ENCODE measurements around the gene COPS7A. TPM values are rescaled to one million over a fixed set of nuclear protein-coding genes. Genes with fewer than 3 reads are reported as not detected.

Gene COPS7A
- total and polyA plus RNA-seq, 9 of the 15 experiments (the other 6 are each of a cell fraction or from before 2014, with no cell fraction given), result 12.7 to 36.0 (median 24.3) TPM

- TF ChIP-seq POLR2AphosphoS5 (IDR thresholded peaks at IDR 0.05; ENCODE audit: control insufficient read depth, insufficient read depth, low read depth, low read length) (peak; percentile 35), ILF3 (IDR thresholded peaks at IDR 0.05; ENCODE audit: borderline replicate concordance) (no peak), XRCC3 (IDR thresholded peaks at IDR 0.05) (no peak), FOXM1 (IDR thresholded peaks at IDR 0.05; ENCODE audit: low read depth) (peak; percentile 62; the same call in 1 of the 2 replicates), FOXM1 (CRISPR knock-in tag; IDR thresholded peaks at IDR 0.05; ENCODE audit: low read depth) (no peak), ZFX (CRISPR knock-in tag; IDR thresholded peaks at IDR 0.05) (peak; percentile 79), CHD2 (IDR thresholded peaks at IDR 0.05; ENCODE audit: low read depth, low read length) (peak; percentile 13; the same call in 1 of the 2 replicates), DACH1 (IDR thresholded peaks at IDR 0.05; ENCODE audit: partially characterized antibody) (peak; percentile 97), SMC3 (conservative IDR thresholded peaks at IDR 0.05; ENCODE audit: insufficient read depth, low read depth, low read length) (0 out of 2 replicates have a peak, but pooled peaks have one; percentile 14), CHD4 (IDR thresholded peaks at IDR 0.05; ENCODE audit: insufficient read depth, insufficient replicate concordance, low read depth, low read length, poor library complexity, severe bottlenecking) (no peak), NRF1 (conservative IDR thresholded peaks at IDR 0.05 in 1 of 2, IDR thresholded peaks at IDR 0.05 in 1 of 2) (peak; percentile 78 to 84), CC2D1A (IDR thresholded peaks at IDR 0.05) (peak; percentile 37; the same call in 1 of the 2 replicates), KLF16 (IDR thresholded peaks at IDR 0.05) (no peak), SNIP1 (IDR thresholded peaks at IDR 0.05; ENCODE audit: low read depth) (peak; percentile 89), SAFB (IDR thresholded peaks at IDR 0.05; ENCODE audit: borderline replicate concordance, low read depth, low read length) (no peak), GATAD2A (IDR thresholded peaks at IDR 0.05) (no peak), ZNF384 (IDR thresholded peaks at IDR 0.05; ENCODE audit: low read depth, low read length) (peak; percentile 40), ZNF707 (CRISPR knock-in tag; conservative IDR thresholded peaks at IDR 0.05) (no peak), LEF1 (IDR thresholded peaks at IDR 0.05) (no peak), MTA3 (IDR thresholded peaks at IDR 0.05; ENCODE audit: borderline replicate concordance) (peak; percentile 81), ZFP91 (CRISPR knock-in tag; IDR thresholded peaks at IDR 0.05) (peak; percentile 64; the same call in 1 of the 2 replicates)
- TF ChIP-seq, protein P1, sequence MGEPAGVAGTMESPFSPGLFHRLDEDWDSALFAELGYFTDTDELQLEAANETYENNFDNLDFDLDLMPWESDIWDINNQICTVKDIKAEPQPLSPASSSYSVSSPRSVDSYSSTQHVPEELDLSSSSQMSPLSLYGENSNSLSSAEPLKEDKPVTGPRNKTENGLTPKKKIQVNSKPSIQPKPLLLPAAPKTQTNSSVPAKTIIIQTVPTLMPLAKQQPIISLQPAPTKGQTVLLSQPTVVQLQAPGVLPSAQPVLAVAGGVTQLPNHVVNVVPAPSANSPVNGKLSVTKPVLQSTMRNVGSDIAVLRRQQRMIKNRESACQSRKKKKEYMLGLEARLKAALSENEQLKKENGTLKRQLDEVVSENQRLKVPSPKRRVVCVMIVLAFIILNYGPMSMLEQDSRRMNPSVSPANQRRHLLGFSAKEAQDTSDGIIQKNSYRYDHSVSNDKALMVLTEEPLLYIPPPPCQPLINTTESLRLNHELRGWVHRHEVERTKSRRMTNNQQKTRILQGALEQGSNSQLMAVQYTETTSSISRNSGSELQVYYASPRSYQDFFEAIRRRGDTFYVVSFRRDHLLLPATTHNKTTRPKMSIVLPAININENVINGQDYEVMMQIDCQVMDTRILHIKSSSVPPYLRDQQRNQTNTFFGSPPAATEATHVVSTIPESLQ (CRISPR knock-in tag; IDR thresholded peaks at IDR 0.05), result peak; percentile 64; the same call in 1 of the 2 replicates
- TF ChIP-seq, protein P2, sequence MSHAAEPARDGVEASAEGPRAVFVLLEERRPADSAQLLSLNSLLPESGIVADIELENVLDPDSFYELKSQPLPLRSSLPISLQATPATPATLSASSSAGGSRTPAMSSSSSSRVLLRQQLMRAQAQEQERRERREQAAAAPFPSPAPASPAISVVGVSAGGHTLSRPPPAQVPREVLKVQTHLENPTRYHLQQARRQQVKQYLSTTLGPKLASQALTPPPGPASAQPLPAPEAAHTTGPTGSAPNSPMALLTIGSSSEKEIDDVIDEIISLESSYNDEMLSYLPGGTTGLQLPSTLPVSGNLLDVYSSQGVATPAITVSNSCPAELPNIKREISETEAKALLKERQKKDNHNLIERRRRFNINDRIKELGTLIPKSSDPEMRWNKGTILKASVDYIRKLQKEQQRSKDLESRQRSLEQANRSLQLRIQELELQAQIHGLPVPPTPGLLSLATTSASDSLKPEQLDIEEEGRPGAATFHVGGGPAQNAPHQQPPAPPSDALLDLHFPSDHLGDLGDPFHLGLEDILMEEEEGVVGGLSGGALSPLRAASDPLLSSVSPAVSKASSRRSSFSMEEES (CRISPR knock-in tag; IDR thresholded peaks at IDR 0.05), result peak; percentile 98
These were observed at the start of gene COPS7A (continued) for GRCh38 chr12:6723607-6724408.

All from K562 (cell line).